Neutrophil (primary cell): Measurements from ENCODE around the gene SHPK.

Experiments used
- H3K27ac ChIP-seq: fragments of 200-600 bp; sonication (generic); 2 replicates; pipeline ENCODE4 v1.5.1; 2016; ENCODE audit warnings: mild to moderate bottlenecking, moderate library complexity
- H3K27me3 ChIP-seq: fragments of 200-600 bp; sonication (generic); 2 replicates; pipeline ENCODE4 v1.6.0; 2016; ENCODE audit warnings: mild to moderate bottlenecking
- H3K36me3 ChIP-seq: fragments of 200-600 bp; sonication (generic); 2 replicates; pipeline ENCODE4 v1.5.1; 2017
- H3K4me1 ChIP-seq, 2 experiments: fragments of 200-600 bp in 1 of 2; sonication (generic) in 1 of 2; 1 replicate in 1 of 2; 2 replicates in 1 of 2; pipeline versions ENCODE4 v1.5.1 to v1.6.1; 2013 to 2016; ENCODE audit warnings: low read depth in 1 of 2, low read length in 1 of 2, mild to moderate bottlenecking in 1 of 2, moderate library complexity in 1 of 2; ENCODE audit not compliant: control insufficient read depth in 1 of 2, insufficient read depth in 1 of 2
- H3K4me3 ChIP-seq, 2 experiments: fragments of 200-600 bp in 1 of 2; sonication (generic) in 1 of 2; 1 replicate in 1 of 2; 2 replicates in 1 of 2; pipeline ENCODE4 v1.5.1; 2013 to 2016; ENCODE audit warnings: low read depth in 1 of 2, low read length in 1 of 2, mild to moderate bottlenecking in 1 of 2, moderate library complexity in 1 of 2
- H3K9me3 ChIP-seq: fragments of 200-600 bp; sonication (generic); 2 replicates; pipeline ENCODE4 v1.5.1; 2016
- CTCF ChIP-seq: fragments of 200-600 bp; sonication (generic); IDR thresholded peaks from 2 replicates; pipeline ENCODE4 v1.5.1; 2016; ENCODE audit warnings: antibody characterized with exemption

Gene SHPK

DNA sequence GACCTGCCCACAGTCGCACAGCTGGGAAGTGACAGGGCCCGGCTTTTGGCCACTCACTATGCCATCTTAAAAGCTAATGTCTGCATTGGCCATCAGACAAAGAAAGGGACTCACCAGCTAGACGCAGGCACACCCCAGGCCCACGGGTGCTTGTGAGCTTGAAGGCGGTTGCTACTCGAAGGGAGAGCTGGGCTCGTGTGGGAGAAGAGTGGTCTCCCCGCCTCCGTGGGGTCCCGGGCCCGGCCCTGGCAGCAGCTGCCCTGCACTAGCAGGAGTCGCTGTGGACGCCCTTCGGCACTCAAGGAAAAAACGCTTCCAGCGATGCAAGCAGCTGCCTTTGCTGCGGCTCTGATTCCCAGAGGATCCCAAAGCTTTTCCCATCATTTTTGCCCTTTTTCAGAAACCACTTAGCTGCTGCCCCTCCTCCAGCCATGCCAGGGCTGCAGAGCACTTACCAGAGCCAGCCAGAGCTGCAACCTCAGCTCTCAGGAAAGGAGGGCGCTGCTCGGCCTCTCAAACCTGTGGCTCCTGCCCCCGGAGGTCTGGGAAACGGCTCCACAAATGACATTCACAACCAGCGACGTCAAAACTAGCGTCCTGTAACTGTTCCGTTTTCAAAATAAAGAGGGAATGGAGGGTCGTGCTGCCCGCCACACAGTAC is 39.1 kb downstream of the SHPK start:
- H3K4me3 ChIP-seq, result no peak overlapping the region
- no peak overlapping the region for H3K27ac ChIP-seq
- TF ChIP-seq CTCF, result no peak
- H3K27me3 ChIP-seq, result no peaks in the 10 kb centered on the region
- H3K9me3 ChIP-seq, result no peaks in the 10 kb centered on the region
- H3K36me3 ChIP-seq, result peaks cover 6% of the 10 kb centered on the region
- H3K4me1 ChIP-seq, result no peaks in the 10 kb centered on the region

- Histone ChIP-seq H3K27me3 (no peaks in the 10 kb centered on the region), H3K4me3 (no peak overlapping the region), H3K4me1 (no peaks in the 10 kb centered on the region), H3K27ac (no peak overlapping the region), H3K36me3 (peaks cover 22% of the 10 kb centered on the region), H3K9me3 (no peaks in the 10 kb centered on the region)
- TF ChIP-seq CTCF, result no peak
Measured at GRCh38 chr17:3594976-3595375, 41.1 kb downstream of the SHPK start.

- no peaks in the 10 kb centered on the region for H3K27me3 ChIP-seq
- H3K9me3 ChIP-seq, result no peaks in the 10 kb centered on the region
- no peaks in the 10 kb centered on the region for H3K4me1 ChIP-seq
- no peak for TF ChIP-seq CTCF
- peaks cover 29% of the 10 kb centered on the region for H3K36me3 ChIP-seq
- H3K4me3 ChIP-seq, result no peak overlapping the region
- H3K27ac ChIP-seq, result no peak overlapping the region
Measured at GRCh38 chr17:3594051-3594800, 41.8 kb downstream of the SHPK start.

- no peak overlapping the region for H3K27ac ChIP-seq
- H3K27me3 ChIP-seq, result no peaks in the 10 kb centered on the region
- no peaks in the 10 kb centered on the region for H3K9me3 ChIP-seq
- H3K4me1 ChIP-seq, result no peaks in the 10 kb centered on the region
- TF ChIP-seq CTCF, result no peak
- no peak overlapping the region for H3K4me3 ChIP-seq
- H3K36me3 ChIP-seq, result peaks cover 30% of the 10 kb centered on the region
Measured at GRCh38 chr17:3593384-3593783, 42.7 kb downstream of the SHPK start.

GRCh38 chr17:3592216-3592860 is 43.7 kb downstream of the SHPK start:
- Histone ChIP-seq H3K36me3 (peaks cover 41% of the 10 kb centered on the region), H3K4me1 (no peaks in the 10 kb centered on the region), H3K4me3 (no peak overlapping the region), H3K27me3 (no peaks in the 10 kb centered on the region), H3K9me3 (no peaks in the 10 kb centered on the region), H3K27ac (no peak overlapping the region)
- TF ChIP-seq CTCF, result no peak
